ENCODE data around the gene NPL. TPM values are rescaled to one million over a fixed set of nuclear protein-coding genes. Genes with fewer than 3 reads are reported as not detected.

NPL gene
- polyA plus RNA-seq, 1 donor (not counting 4 experiments of a cell fraction or from before 2014, with no cell fraction given), result 9.0 TPM

- H3K4me1 ChIP-seq (ENCODE audit: control insufficient read depth, extremely low read depth, insufficient read depth, low read length), result no peaks in the 10 kb centered on the region
- no peak overlapping the region for H2AFZ ChIP-seq (ENCODE audit: control insufficient read depth, low read length)
- no peak overlapping the region for H3K4me2 ChIP-seq (ENCODE audit: control insufficient read depth, extremely low read depth, insufficient read depth, low read depth, low read length)
- TF ChIP-seq EZH2 (IDR thresholded peaks at IDR 0.05; ENCODE audit: low read length) (no peak), CTCF (optimal IDR thresholded peaks at IDR 0.05 in 1 of 3, IDR thresholded peaks at IDR 0.05 in 1 of 3, conservative IDR thresholded peaks at IDR 0.05 in 1 of 3; ENCODE audit: extremely low read depth in 1 of 3, insufficient read depth in 2 of 3, low read length in 3 of 3) (peak; percentile 79 to 87 (median 83))
- no peaks in the 10 kb centered on the region for H3K9me3 ChIP-seq (ENCODE audit: control insufficient read depth, low read depth, low read length)
- dilution Hi-C loops (cut with MboI; ENCODE audit: extremely low pct_ligation_motif_present, low sequenced_read_pairs), result loop anchor here (25.0 kb wide), 1 partner anchor 195 kb away; the partner anchor contains the start of gene RNASEL
- H3K27me3 ChIP-seq (ENCODE audit: control insufficient read depth, extremely low read depth, insufficient read depth, low read length), result no peaks in the 10 kb centered on the region
- no peak for DNase-seq (ENCODE audit: low read depth, low spot score)
- FAIRE-seq, result peak; percentile 64
- H3K4me3 ChIP-seq (ENCODE audit: control insufficient read depth in 2 of 3, extremely low read depth in 1 of 3, insufficient read depth in 2 of 3, low read depth in 1 of 3, low read length in 3 of 3), result no peak overlapping the region
- no peaks in the 10 kb centered on the region for H3K79me2 ChIP-seq (ENCODE audit: control insufficient read depth, insufficient read depth, low read length)
- H3K9me1 ChIP-seq (ENCODE audit: control insufficient read depth, extremely low read depth, insufficient read depth, low read length), result no peaks in the 10 kb centered on the region
- no peak overlapping the region for H3K9ac ChIP-seq (ENCODE audit: control insufficient read depth, extremely low read depth, insufficient read depth, low read length)
- H4K20me1 ChIP-seq (ENCODE audit: control insufficient read depth, extremely low read depth, insufficient read depth, low read length), result no peaks in the 10 kb centered on the region
- no peaks in the 10 kb centered on the region for H3K36me3 ChIP-seq (ENCODE audit: control insufficient read depth in 2 of 2, extremely low read depth in 1 of 2, insufficient read depth in 2 of 2, low read length in 2 of 2)
- H3K27ac ChIP-seq (ENCODE audit: control insufficient read depth, insufficient read depth, low read length), result no peak overlapping the region
Observed at GRCh38 chr1:182781841-182782586, 7.6 kb upstream of the NPL start.

- no peak overlapping the region for H3K4me3 ChIP-seq (ENCODE audit: control insufficient read depth in 2 of 3, extremely low read depth in 1 of 3, insufficient read depth in 2 of 3, low read depth in 1 of 3, low read length in 3 of 3)
- TF ChIP-seq EZH2 (IDR thresholded peaks at IDR 0.05; ENCODE audit: low read length), result no peak
- TF ChIP-seq CTCF (optimal IDR thresholded peaks at IDR 0.05 in 1 of 3, IDR thresholded peaks at IDR 0.05 in 1 of 3, conservative IDR thresholded peaks at IDR 0.05 in 1 of 3; ENCODE audit: extremely low read depth in 1 of 3, insufficient read depth in 2 of 3, low read length in 3 of 3), result no peak
- H3K4me2 ChIP-seq (ENCODE audit: control insufficient read depth, extremely low read depth, insufficient read depth, low read depth, low read length), result no peak overlapping the region
- no peak overlapping the region for H3K9ac ChIP-seq (ENCODE audit: control insufficient read depth, extremely low read depth, insufficient read depth, low read length)
- H3K9me3 ChIP-seq (ENCODE audit: control insufficient read depth, low read depth, low read length), result no peaks in the 10 kb centered on the region
- H3K4me1 ChIP-seq (ENCODE audit: control insufficient read depth, extremely low read depth, insufficient read depth, low read length), result no peaks in the 10 kb centered on the region
- H3K9me1 ChIP-seq (ENCODE audit: control insufficient read depth, extremely low read depth, insufficient read depth, low read length), result no peaks in the 10 kb centered on the region
- FAIRE-seq (no peak), DNase-seq (ENCODE audit: low read depth, low spot score) (no peak)
- no peaks in the 10 kb centered on the region for H3K36me3 ChIP-seq (ENCODE audit: control insufficient read depth in 2 of 2, extremely low read depth in 1 of 2, insufficient read depth in 2 of 2, low read length in 2 of 2)
- no peaks in the 10 kb centered on the region for H3K79me2 ChIP-seq (ENCODE audit: control insufficient read depth, insufficient read depth, low read length)
- H3K27ac ChIP-seq (ENCODE audit: control insufficient read depth, insufficient read depth, low read length), result no peak overlapping the region
- no peaks in the 10 kb centered on the region for H3K27me3 ChIP-seq (ENCODE audit: control insufficient read depth, extremely low read depth, insufficient read depth, low read length)
- H2AFZ ChIP-seq (ENCODE audit: control insufficient read depth, low read length), result no peak overlapping the region
- H4K20me1 ChIP-seq (ENCODE audit: control insufficient read depth, extremely low read depth, insufficient read depth, low read length), result no peaks in the 10 kb centered on the region
- dilution Hi-C loops (cut with MboI; ENCODE audit: extremely low pct_ligation_motif_present, low sequenced_read_pairs), result loop anchor here (25.0 kb wide), 1 partner anchor 195 kb away; the partner anchor contains the start of gene RNASEL
Observed at GRCh38 chr1:182782587-182782913, 7.0 kb upstream of the NPL start.

All from keratinocyte (primary cell).